Measurements from ENCODE around the gene RFTN1.

DNA sequence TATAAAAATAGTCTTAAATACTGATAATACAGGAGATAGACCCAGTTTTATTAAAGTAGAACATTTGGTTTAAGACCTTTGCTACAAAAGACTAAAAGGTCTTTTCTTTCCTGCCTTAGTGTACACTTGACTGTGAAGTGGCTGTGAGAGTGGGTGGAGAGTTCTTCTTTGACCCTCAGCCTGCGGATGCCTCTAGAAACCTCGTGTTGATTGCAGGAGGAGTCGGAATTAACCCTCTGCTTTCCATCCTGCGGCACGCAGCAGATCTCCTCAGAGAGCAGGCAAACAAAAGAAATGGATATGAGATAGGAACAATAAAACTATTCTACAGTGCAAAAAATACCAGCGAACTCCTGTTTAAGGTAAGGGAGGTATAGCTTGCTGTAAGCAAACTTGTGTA, 212.0 kb downstream of the RFTN1 start:
- TF ChIP-seq, protein P1, sequence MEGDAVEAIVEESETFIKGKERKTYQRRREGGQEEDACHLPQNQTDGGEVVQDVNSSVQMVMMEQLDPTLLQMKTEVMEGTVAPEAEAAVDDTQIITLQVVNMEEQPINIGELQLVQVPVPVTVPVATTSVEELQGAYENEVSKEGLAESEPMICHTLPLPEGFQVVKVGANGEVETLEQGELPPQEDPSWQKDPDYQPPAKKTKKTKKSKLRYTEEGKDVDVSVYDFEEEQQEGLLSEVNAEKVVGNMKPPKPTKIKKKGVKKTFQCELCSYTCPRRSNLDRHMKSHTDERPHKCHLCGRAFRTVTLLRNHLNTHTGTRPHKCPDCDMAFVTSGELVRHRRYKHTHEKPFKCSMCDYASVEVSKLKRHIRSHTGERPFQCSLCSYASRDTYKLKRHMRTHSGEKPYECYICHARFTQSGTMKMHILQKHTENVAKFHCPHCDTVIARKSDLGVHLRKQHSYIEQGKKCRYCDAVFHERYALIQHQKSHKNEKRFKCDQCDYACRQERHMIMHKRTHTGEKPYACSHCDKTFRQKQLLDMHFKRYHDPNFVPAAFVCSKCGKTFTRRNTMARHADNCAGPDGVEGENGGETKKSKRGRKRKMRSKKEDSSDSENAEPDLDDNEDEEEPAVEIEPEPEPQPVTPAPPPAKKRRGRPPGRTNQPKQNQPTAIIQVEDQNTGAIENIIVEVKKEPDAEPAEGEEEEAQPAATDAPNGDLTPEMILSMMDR (IDR thresholded peaks at IDR 0.05; ENCODE audit: low read depth, low read length, missing input control) = no peak
- TF ChIP-seq, protein P2, sequence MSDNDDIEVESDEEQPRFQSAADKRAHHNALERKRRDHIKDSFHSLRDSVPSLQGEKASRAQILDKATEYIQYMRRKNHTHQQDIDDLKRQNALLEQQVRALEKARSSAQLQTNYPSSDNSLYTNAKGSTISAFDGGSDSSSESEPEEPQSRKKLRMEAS (IDR thresholded peaks at IDR 0.05) = no peak
- TF ChIP-seq TAF1 (conservative IDR thresholded peaks at IDR 0.05) (no peak), NR2F2 (IDR thresholded peaks at IDR 0.05) (no peak), HNF4G (IDR thresholded peaks at IDR 0.05) (no peak)
- TF ChIP-seq, protein P3, sequence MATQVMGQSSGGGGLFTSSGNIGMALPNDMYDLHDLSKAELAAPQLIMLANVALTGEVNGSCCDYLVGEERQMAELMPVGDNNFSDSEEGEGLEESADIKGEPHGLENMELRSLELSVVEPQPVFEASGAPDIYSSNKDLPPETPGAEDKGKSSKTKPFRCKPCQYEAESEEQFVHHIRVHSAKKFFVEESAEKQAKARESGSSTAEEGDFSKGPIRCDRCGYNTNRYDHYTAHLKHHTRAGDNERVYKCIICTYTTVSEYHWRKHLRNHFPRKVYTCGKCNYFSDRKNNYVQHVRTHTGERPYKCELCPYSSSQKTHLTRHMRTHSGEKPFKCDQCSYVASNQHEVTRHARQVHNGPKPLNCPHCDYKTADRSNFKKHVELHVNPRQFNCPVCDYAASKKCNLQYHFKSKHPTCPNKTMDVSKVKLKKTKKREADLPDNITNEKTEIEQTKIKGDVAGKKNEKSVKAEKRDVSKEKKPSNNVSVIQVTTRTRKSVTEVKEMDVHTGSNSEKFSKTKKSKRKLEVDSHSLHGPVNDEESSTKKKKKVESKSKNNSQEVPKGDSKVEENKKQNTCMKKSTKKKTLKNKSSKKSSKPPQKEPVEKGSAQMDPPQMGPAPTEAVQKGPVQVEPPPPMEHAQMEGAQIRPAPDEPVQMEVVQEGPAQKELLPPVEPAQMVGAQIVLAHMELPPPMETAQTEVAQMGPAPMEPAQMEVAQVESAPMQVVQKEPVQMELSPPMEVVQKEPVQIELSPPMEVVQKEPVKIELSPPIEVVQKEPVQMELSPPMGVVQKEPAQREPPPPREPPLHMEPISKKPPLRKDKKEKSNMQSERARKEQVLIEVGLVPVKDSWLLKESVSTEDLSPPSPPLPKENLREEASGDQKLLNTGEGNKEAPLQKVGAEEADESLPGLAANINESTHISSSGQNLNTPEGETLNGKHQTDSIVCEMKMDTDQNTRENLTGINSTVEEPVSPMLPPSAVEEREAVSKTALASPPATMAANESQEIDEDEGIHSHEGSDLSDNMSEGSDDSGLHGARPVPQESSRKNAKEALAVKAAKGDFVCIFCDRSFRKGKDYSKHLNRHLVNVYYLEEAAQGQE (IDR thresholded peaks at IDR 0.05) = no peak

All from liver (tissue), 3 donors.